H9 (cell line): ENCODE data around the gene NHLRC3. TPM values are rescaled to one million over a fixed set of nuclear protein-coding genes. Genes with fewer than 3 reads are reported as not detected.

Experiments
- DNase-seq: peaks from one replicate; pipeline ENCODE4 v3.0.0-alpha.2; 2017
- H2AFZ ChIP-seq: one replicate; pipeline ENCODE4 v1.6.1; 2013; ENCODE audit warnings: mild to moderate bottlenecking, low read length, control low read depth, moderate library complexity
- H2AK5ac ChIP-seq: 2 replicates; pipeline ENCODE4 v1.6.1; 2013; ENCODE audit warnings: low read length, control low read depth, mixed read lengths; ENCODE audit not compliant: insufficient read length
- H2BK120ac ChIP-seq: one replicate; pipeline ENCODE4 v1.6.1; 2013; ENCODE audit warnings: low read depth, mild to moderate bottlenecking, low read length, control low read depth, inconsistent platforms; ENCODE audit not compliant: poor library complexity, severe bottlenecking
- H2BK12ac ChIP-seq: 2 replicates; pipeline ENCODE4 v1.6.1; 2013; ENCODE audit warnings: low read length, control low read depth, mixed read lengths, low read depth; ENCODE audit not compliant: insufficient read length
- H2BK15ac ChIP-seq: 2 replicates; pipeline ENCODE4 v1.6.1; 2013; ENCODE audit warnings: low read depth, low read length, control low read depth
- H2BK20ac ChIP-seq: one replicate; pipeline ENCODE4 v1.6.1; 2013; ENCODE audit warnings: low read depth, mild to moderate bottlenecking, low read length, control low read depth, inconsistent platforms; ENCODE audit not compliant: poor library complexity, severe bottlenecking
- H2BK5ac ChIP-seq: 2 replicates; pipeline ENCODE4 v1.6.1; 2013; ENCODE audit warnings: low read length, control low read depth, mixed read lengths; ENCODE audit not compliant: insufficient read length
- H3K14ac ChIP-seq: 2 replicates; pipeline ENCODE4 v1.6.1; 2013; ENCODE audit warnings: low read length, control low read depth; ENCODE audit not compliant: insufficient read depth
- H3K18ac ChIP-seq: 2 replicates; pipeline ENCODE4 v1.6.1; 2013; ENCODE audit warnings: low read depth, mild to moderate bottlenecking, mixed read lengths, low read length, control low read depth; ENCODE audit not compliant: insufficient read length
- H3K23ac ChIP-seq: 2 replicates; pipeline ENCODE4 v1.6.1; 2013; ENCODE audit warnings: low read length, control low read depth, mixed read lengths, low read depth; ENCODE audit not compliant: insufficient read length
- H3K23me2 ChIP-seq: 2 replicates; pipeline ENCODE4 v1.6.1; 2013; ENCODE audit warnings: low read depth, mild to moderate bottlenecking, mixed read lengths, low read length, control low read depth; ENCODE audit not compliant: insufficient read length, poor library complexity, severe bottlenecking
- H3K27ac ChIP-seq: 2 replicates; pipeline ENCODE4 v1.5.1; 2013; ENCODE audit warnings: low read length, control low read depth, mixed read lengths, low read depth; ENCODE audit not compliant: insufficient read length
- H3K27me3 ChIP-seq: 2 replicates; pipeline ENCODE4 v1.6.1; 2013; ENCODE audit warnings: low read length, control low read depth, inconsistent platforms; ENCODE audit not compliant: insufficient read depth
- H3K4ac ChIP-seq: 2 replicates; pipeline ENCODE4 v1.6.1; 2013; ENCODE audit warnings: low read depth, mild to moderate bottlenecking, control low read depth, inconsistent platforms, low read length, moderate library complexity
- H3K4me1 ChIP-seq: 2 replicates; pipeline ENCODE4 v1.6.1; 2013; ENCODE audit warnings: low read length, control low read depth, inconsistent platforms; ENCODE audit not compliant: insufficient read depth
- H3K4me2 ChIP-seq: 2 replicates; pipeline ENCODE4 v1.6.1; 2013; ENCODE audit warnings: low read length, control low read depth, mixed read lengths; ENCODE audit not compliant: insufficient read length, insufficient read depth
- H3K56ac ChIP-seq: 2 replicates; pipeline ENCODE4 v1.6.1; 2013; ENCODE audit warnings: low read depth, mild to moderate bottlenecking, mixed read lengths, low read length, control low read depth; ENCODE audit not compliant: insufficient read length
- H3K79me1 ChIP-seq: 2 replicates; pipeline ENCODE4 v1.6.1; 2013; ENCODE audit warnings: low read depth, mild to moderate bottlenecking, moderate library complexity, low read length, control low read depth, inconsistent platforms; ENCODE audit not compliant: insufficient read depth, poor library complexity, severe bottlenecking
- H3K79me2 ChIP-seq: 2 replicates; pipeline ENCODE4 v1.6.1; 2013; ENCODE audit warnings: low read length, control low read depth, inconsistent platforms; ENCODE audit not compliant: insufficient read depth
- H3K9ac ChIP-seq: 2 replicates; pipeline ENCODE4 v1.6.1; 2013; ENCODE audit warnings: low read length, control low read depth, mixed read lengths; ENCODE audit not compliant: insufficient read length; ENCODE audit errors: extremely low read depth
- H3K9me3 ChIP-seq: one replicate; pipeline ENCODE4 v1.6.1; 2013; ENCODE audit warnings: low read depth, low read length, inconsistent platforms; ENCODE audit not compliant: control insufficient read depth
- H3T11ph ChIP-seq: one replicate; pipeline ENCODE4 v1.6.1; 2013; ENCODE audit warnings: mild to moderate bottlenecking, low read length, control low read depth, inconsistent platforms
- H4K20me1 ChIP-seq: one replicate; pipeline ENCODE4 v1.6.1; 2013; ENCODE audit not compliant: control insufficient read depth, insufficient read length, insufficient read depth
- H4K5ac ChIP-seq: 2 replicates; pipeline ENCODE4 v1.6.1; 2013; ENCODE audit warnings: low read depth, mild to moderate bottlenecking, mixed read lengths, low read length, control low read depth; ENCODE audit not compliant: insufficient read length
- H4K8ac ChIP-seq: replicated peaks from 2 replicates; pipeline ENCODE4 v1.6.1; 2013; ENCODE audit warnings: low read length, control low read depth, mixed read lengths, low read depth; ENCODE audit not compliant: insufficient read length
- H4K91ac ChIP-seq: 2 replicates; pipeline ENCODE4 v1.6.1; 2013; ENCODE audit warnings: low read depth, mild to moderate bottlenecking, moderate library complexity, mixed read lengths, low read length, control low read depth; ENCODE audit not compliant: insufficient read length
- H3K27ac Mint-ChIP-seq, 3 experiments: 2 replicates in 2 of 3; 3 replicates in 1 of 3; pipeline ENCODE4 v1.8.0; 2020 to 2021; ENCODE audit warnings: mixed read lengths in 3 of 3, mild to moderate bottlenecking in 1 of 3, moderate library complexity in 1 of 3
- H3K27me3 Mint-ChIP-seq: 2 replicates; pipeline ENCODE4 v1.8.0; 2021; ENCODE audit warnings: low read depth, mild to moderate bottlenecking, moderate library complexity, mixed read lengths
- H3K36me3 Mint-ChIP-seq, 3 experiments: 2 replicates in 2 of 3; 3 replicates in 1 of 3; pipeline ENCODE4 v1.8.0; 2020 to 2021; ENCODE audit warnings: low read depth in 3 of 3, mixed read lengths in 3 of 3; ENCODE audit not compliant: insufficient read depth in 1 of 3
- H3K4me1 Mint-ChIP-seq, 2 experiments: 2 replicates each; pipeline ENCODE4 v1.8.0; 2020; ENCODE audit warnings: mixed read lengths in 2 of 2
- H3K4me3 Mint-ChIP-seq, 2 experiments: 2 replicates in 1 of 2; 3 replicates in 1 of 2; pipeline ENCODE4 v1.8.0; 2020 to 2021; ENCODE audit warnings: mild to moderate bottlenecking in 2 of 2, mixed read lengths in 2 of 2, moderate library complexity in 1 of 2
- H3K9me3 Mint-ChIP-seq, 2 experiments: 2 replicates in 1 of 2; 3 replicates in 1 of 2; pipeline ENCODE4 v1.8.0; 2020; ENCODE audit warnings: mild to moderate bottlenecking in 2 of 2, mixed read lengths in 2 of 2, moderate library complexity in 1 of 2
- CTCF ChIP-seq: fragments of 200-600 bp; sonication (generic); conservative IDR thresholded peaks from 3 replicates; pipeline ENCODE4 v1.8.0; 2021; ENCODE audit warnings: antibody characterized with exemption, mild to moderate bottlenecking
- WGBS: extraction: QIAGEN DNeasy Blood & Tissue Kit; methylation state at CpG from one replicate; pipeline ENCODE4 v1.1.7; 2013; ENCODE audit warnings: missing lambda C conversion rate, low lambda C conversion rate, mixed read lengths; ENCODE audit not compliant: insufficient read length; ENCODE audit errors: extremely low coverage; 5-methylcytosine and 5-hydroxymethylcytosine counted together
- total RNA-seq: library from RNA; stranded (reverse); gene quantifications from 2 replicates; pipeline ENCODE4 v1.2.1, GENCODE V29; 2021

The NHLRC3 gene
- total RNA-seq, 1 experiment from 2014 or later = 17.6 TPM

GRCh38 chr13:39013462-39013861, 24.8 kb upstream of the NHLRC3 start:
- H2BK12ac ChIP-seq = no peak overlapping the region
- H3K27me3 ChIP-seq = no peaks in the 10 kb centered on the region
- H4K8ac ChIP-seq = no peak overlapping the region
- H4K5ac ChIP-seq = no peak overlapping the region
- no peak overlapping the region for H2BK5ac ChIP-seq
- no peaks in the 10 kb centered on the region for H3K79me1 ChIP-seq
- H3K23me2 ChIP-seq = no peaks in the 10 kb centered on the region
- H3T11ph ChIP-seq = no peak overlapping the region
- DNase-seq = no peak
- H3K27me3 Mint-ChIP-seq = no peaks in the 10 kb centered on the region
- H2BK15ac ChIP-seq = no peak overlapping the region
- H3K4me3 Mint-ChIP-seq = no peak overlapping the region
- H3K4me2 ChIP-seq = no peak overlapping the region
- no peaks in the 10 kb centered on the region for H3K9me3 Mint-ChIP-seq
- H3K4me1 ChIP-seq = no peaks in the 10 kb centered on the region
- no peak overlapping the region for H3K18ac ChIP-seq
- H3K4me1 Mint-ChIP-seq = no peaks in the 10 kb centered on the region; a peak in 1 of 4 replicates
- no peak overlapping the region for H3K14ac ChIP-seq
- H2BK120ac ChIP-seq = no peak overlapping the region
- peaks cover 42 to 76% (median 75%) of the 10 kb centered on the region in 3 experiments for H3K36me3 Mint-ChIP-seq
- no peaks in the 10 kb centered on the region for H3K9me3 ChIP-seq
- H3K23ac ChIP-seq = no peak overlapping the region
- no peak overlapping the region for H3K56ac ChIP-seq
- H4K91ac ChIP-seq = no peak overlapping the region
- H3K79me2 ChIP-seq = no peaks in the 10 kb centered on the region
- no peaks in the 10 kb centered on the region for H4K20me1 ChIP-seq
- no peak overlapping the region for H2AK5ac ChIP-seq
- peak overlapping the region in 1 of 3 experiments; percentile 57; a peak in 3 of 7 replicates for H3K27ac Mint-ChIP-seq
- no peak overlapping the region for H3K27ac ChIP-seq
- H3K4ac ChIP-seq = no peak overlapping the region
- H2AFZ ChIP-seq = no peak overlapping the region
- TF ChIP-seq CTCF = no peak
- no peak overlapping the region for H3K9ac ChIP-seq
- no CpG with 5 or more reads among the region's 5 CpGs for WGBS
- no peak overlapping the region for H2BK20ac ChIP-seq
